ENCODE data around the gene NALCN. TPM values are rescaled to one million over a fixed set of nuclear protein-coding genes. Genes with fewer than 3 reads are reported as not detected.

NALCN gene
- total RNA-seq, 2 experiments from 2014 or later = not detected

DNA sequence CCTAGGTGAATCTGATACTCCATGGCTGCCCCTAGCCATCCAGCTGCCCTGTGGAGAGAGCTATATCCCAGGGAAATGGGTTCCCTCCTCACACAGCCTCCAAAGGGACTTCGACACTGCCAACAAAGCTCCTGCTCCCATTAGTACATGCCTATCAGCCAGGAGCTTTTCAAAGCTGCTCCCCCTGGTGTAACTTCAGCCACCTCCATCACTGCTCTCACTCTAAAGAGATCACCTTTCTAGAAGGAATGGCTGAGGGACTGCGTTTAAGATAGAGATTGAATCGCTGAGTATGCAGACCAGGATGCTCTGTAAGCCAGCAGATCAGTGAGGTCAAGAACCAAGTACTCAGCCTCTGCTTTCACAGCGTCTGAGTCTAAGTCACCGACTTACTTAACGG, 213.7 kb downstream of the NALCN start:
- Mint-ChIP-seq H3K4me1 (ENCODE audit: low read depth) (no peaks in the 10 kb centered on the region), H3K9me3 (peaks cover 2% of the 10 kb centered on the region), H3K36me3 (ENCODE audit: low read depth) (no peaks in the 10 kb centered on the region), H3K4me3 (no peak overlapping the region), H3K27me3 (peaks cover 8% of the 10 kb centered on the region), H3K27ac (no peak overlapping the region)
- Histone ChIP-seq H3K36me3 (ENCODE audit: insufficient read depth, low read length) (no peaks in the 10 kb centered on the region), H3K9me3 (ENCODE audit: control insufficient read depth in 1 of 2, insufficient read depth in 1 of 2, low read length in 2 of 2) (no peaks in the 10 kb centered on the region), H3K4me3 (ENCODE audit: low read length) (no peak overlapping the region), H3K27ac (ENCODE audit: low read depth in 1 of 2, low read length in 2 of 2) (no peak overlapping the region), H3K27me3 (ENCODE audit: control insufficient read depth in 1 of 2, insufficient read depth in 2 of 2, low read length in 2 of 2) (peaks cover 0 to 2% of the 10 kb centered on the region in 2 experiments), H3K4me1 (ENCODE audit: insufficient read depth, low read length) (no peaks in the 10 kb centered on the region)
- no peak for ATAC-seq (ENCODE audit: poor library complexity)
- intact Hi-C loops (cut with DNase I, micrococcal nuclease) = no loop called here
- ChIA-PET CTCF (no interaction called here), POLR2A (no interaction called here)
- TF ChIP-seq, protein P1, sequence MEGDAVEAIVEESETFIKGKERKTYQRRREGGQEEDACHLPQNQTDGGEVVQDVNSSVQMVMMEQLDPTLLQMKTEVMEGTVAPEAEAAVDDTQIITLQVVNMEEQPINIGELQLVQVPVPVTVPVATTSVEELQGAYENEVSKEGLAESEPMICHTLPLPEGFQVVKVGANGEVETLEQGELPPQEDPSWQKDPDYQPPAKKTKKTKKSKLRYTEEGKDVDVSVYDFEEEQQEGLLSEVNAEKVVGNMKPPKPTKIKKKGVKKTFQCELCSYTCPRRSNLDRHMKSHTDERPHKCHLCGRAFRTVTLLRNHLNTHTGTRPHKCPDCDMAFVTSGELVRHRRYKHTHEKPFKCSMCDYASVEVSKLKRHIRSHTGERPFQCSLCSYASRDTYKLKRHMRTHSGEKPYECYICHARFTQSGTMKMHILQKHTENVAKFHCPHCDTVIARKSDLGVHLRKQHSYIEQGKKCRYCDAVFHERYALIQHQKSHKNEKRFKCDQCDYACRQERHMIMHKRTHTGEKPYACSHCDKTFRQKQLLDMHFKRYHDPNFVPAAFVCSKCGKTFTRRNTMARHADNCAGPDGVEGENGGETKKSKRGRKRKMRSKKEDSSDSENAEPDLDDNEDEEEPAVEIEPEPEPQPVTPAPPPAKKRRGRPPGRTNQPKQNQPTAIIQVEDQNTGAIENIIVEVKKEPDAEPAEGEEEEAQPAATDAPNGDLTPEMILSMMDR (IDR thresholded peaks at IDR 0.05) = no peak
- no peak for DNase-seq

DNA sequence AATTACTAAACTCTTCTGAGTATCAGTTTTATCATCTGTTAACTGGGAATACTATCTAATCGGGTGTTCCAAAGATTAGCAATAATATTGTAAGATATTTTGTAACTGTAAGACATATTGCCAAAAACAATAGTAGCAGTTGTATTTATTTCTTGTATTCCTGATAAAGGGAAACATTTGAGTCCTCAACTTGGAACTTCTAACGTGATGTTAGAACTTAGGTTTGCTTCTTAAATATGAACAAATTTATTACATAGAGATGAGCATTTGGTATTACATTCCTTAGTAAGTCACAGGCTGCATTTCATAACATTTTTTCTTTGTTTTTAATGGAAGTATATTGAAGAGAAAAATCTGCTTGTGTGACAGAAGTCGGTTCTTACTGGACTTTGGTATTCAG, 225.3 kb downstream of the NALCN start:
- no peaks in the 10 kb centered on the region for H3K36me3 ChIP-seq (ENCODE audit: insufficient read depth, low read length)
- ATAC-seq (ENCODE audit: poor library complexity) (no peak), DNase-seq (no peak)
- TF ChIP-seq, protein P1 (IDR thresholded peaks at IDR 0.05) = no peak
- Mint-ChIP-seq H3K36me3 (ENCODE audit: low read depth) (no peaks in the 10 kb centered on the region), H3K27me3 (peaks cover 19% of the 10 kb centered on the region), H3K4me3 (no peak overlapping the region), H3K4me1 (ENCODE audit: low read depth) (no peaks in the 10 kb centered on the region), H3K27ac (no peak overlapping the region), H3K9me3 (no peaks in the 10 kb centered on the region)
- no peaks in the 10 kb centered on the region for H3K9me3 ChIP-seq (ENCODE audit: control insufficient read depth in 1 of 2, insufficient read depth in 1 of 2, low read length in 2 of 2)
- no peaks in the 10 kb centered on the region for H3K4me1 ChIP-seq (ENCODE audit: insufficient read depth, low read length)
- no peak overlapping the region for H3K27ac ChIP-seq (ENCODE audit: low read depth in 1 of 2, low read length in 2 of 2)
- POLR2A ChIA-PET = no interaction called here
- CTCF ChIA-PET = no interaction called here
- no peaks in the 10 kb centered on the region for H3K27me3 ChIP-seq (ENCODE audit: control insufficient read depth in 1 of 2, insufficient read depth in 2 of 2, low read length in 2 of 2)
- intact Hi-C loops (cut with DNase I, micrococcal nuclease) = no loop called here
- no peak overlapping the region for H3K4me3 ChIP-seq (ENCODE audit: low read length)

DNA sequence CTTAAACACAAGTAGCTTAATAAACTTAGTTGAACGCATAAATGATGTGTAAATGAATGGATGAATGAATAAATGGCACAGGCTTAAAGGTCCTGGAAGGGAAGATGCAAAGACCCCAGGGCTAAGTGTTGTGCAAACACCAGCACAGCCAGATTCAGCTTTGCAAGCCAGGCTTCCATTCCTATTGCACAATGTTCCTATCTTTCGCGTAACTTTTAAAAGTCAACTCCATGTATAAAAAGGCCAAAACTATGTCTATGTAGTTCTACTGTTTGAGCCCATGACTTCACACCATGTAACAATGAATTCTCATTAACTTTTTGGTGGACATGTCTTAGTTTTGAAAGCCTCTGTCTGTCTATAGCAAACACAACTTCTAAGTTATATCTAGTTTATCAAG, 226.0 kb downstream of the NALCN start:
- Histone ChIP-seq H3K27me3 (ENCODE audit: control insufficient read depth in 1 of 2, insufficient read depth in 2 of 2, low read length in 2 of 2) (no peaks in the 10 kb centered on the region), H3K27ac (ENCODE audit: low read depth in 1 of 2, low read length in 2 of 2) (no peak overlapping the region), H3K4me3 (ENCODE audit: low read length) (no peak overlapping the region), H3K9me3 (ENCODE audit: control insufficient read depth in 1 of 2, insufficient read depth in 1 of 2, low read length in 2 of 2) (no peaks in the 10 kb centered on the region), H3K4me1 (ENCODE audit: insufficient read depth, low read length) (no peaks in the 10 kb centered on the region), H3K36me3 (ENCODE audit: insufficient read depth, low read length) (no peaks in the 10 kb centered on the region)
- Mint-ChIP-seq H3K4me3 (no peak overlapping the region), H3K9me3 (no peaks in the 10 kb centered on the region), H3K36me3 (ENCODE audit: low read depth) (no peaks in the 10 kb centered on the region), H3K27me3 (peaks cover 21% of the 10 kb centered on the region), H3K4me1 (ENCODE audit: low read depth) (no peaks in the 10 kb centered on the region), H3K27ac (no peak overlapping the region)
- TF ChIP-seq, protein P1 (IDR thresholded peaks at IDR 0.05) = no peak
- ChIA-PET CTCF (no interaction called here), POLR2A (no interaction called here)
- ATAC-seq (ENCODE audit: poor library complexity) (no peak), DNase-seq (no peak)
- intact Hi-C loops (cut with DNase I, micrococcal nuclease) = no loop called here
